HCT116 (cell line): ENCODE measurements around the gene MAPK6. TPM values are rescaled to one million over a fixed set of nuclear protein-coding genes. Genes with fewer than 3 reads are reported as not detected.
"Not testable (repeated sequence)": the region's sequence is repeated elsewhere in the genome, so short reads cannot be mapped to it uniquely, and the experiment has no call there.

Experiments
- ATAC-seq: fragments of 200-7000 bp; cut with Tn5 transposase; 2 replicates; pipeline ENCODE4 v1.9.1; 2020; ENCODE audit warnings: mild to moderate bottlenecking, moderate library complexity
- BruUV-seq: library from RNA; stranded (reverse); fragments of 400-500 nt; replicated peaks from 2 replicates; lab custom pipeline; 2021; lab: Mats Ljungman, UMichigan
- CTCF ChIA-PET: fragments of 300-600 bp; sonication (Branson Sonifier 250); formaldehyde crosslinking; loops from one replicate; lab custom pipeline; 2021; ENCODE audit warnings: antibody characterized with exemption; lab: Charles Lee
- POLR2A ChIA-PET: fragments of 300-600, 350-600 bp; sonication (Branson Sonifier 250); formaldehyde crosslinking; loops from one replicate; lab custom pipeline; 2021; ENCODE audit warnings: antibody characterized with exemption; lab: Charles Lee
- RAD21 ChIA-PET, 2 experiments: fragments of 300-600 bp; sonication (Branson Sonifier 250); formaldehyde crosslinking; loops; one replicate each; lab custom pipeline; 2023; ENCODE audit warnings: low total read pairs in 2 of 2; ENCODE audit not compliant: uncharacterized antibody in 2 of 2, unreplicated experiment in 2 of 2, low non-redundant PET in 1 of 2; lab: Charles Lee
- DNase-seq: peaks from one replicate; pipeline ENCODE4 v3.0.0-alpha.2; 2010; ENCODE audit warnings: low read depth, low spot score
- H2AFZ ChIP-seq: fragments of 200-600 bp; shearing (Covaris generic), sonication (generic); 2 replicates; pipeline ENCODE4 v1.6.1; 2017; ENCODE audit warnings: low read depth, mixed run types, mixed read lengths, antibody characterized with exemption, low read length; ENCODE audit not compliant: poor library complexity, severe bottlenecking
- H3K27ac ChIP-seq: 2 replicates; pipeline ENCODE4 v1.5.1; 2012; ENCODE audit warnings: low read depth, low read length
- H3K27me3 ChIP-seq: fragments of 200-600 bp; sonication (generic); 2 replicates; pipeline ENCODE4 v1.6.1; 2016; ENCODE audit warnings: mixed run types, low read length, mixed read lengths; ENCODE audit not compliant: insufficient read depth
- H3K36me3 ChIP-seq, 2 experiments: fragments of 200-500 bp in 1 of 2; fragments of 200-600 bp in 1 of 2; sonication (Bioruptor generic) in 1 of 2; sonication (generic) in 1 of 2; 2 replicates each; pipeline versions ENCODE4 v1.5.1 to v1.6.1; 2014 to 2016; ENCODE audit warnings: low read length in 2 of 2, inconsistent platforms in 1 of 2, mixed read lengths in 1 of 2, mixed run types in 1 of 2; ENCODE audit not compliant: insufficient read depth in 2 of 2, control insufficient read depth in 1 of 2
- H3K4me1 ChIP-seq, 2 experiments: fragments of 200-600 bp in 1 of 2; sonication (generic) in 1 of 2; 2 replicates each; pipeline versions ENCODE4 v1.5.1 to v1.6.1; 2012 to 2017; ENCODE audit warnings: low read length in 2 of 2, inconsistent platforms in 1 of 2, mild to moderate bottlenecking in 1 of 2, mixed read lengths in 1 of 2, mixed run types in 1 of 2, moderate library complexity in 1 of 2; ENCODE audit not compliant: insufficient read depth in 2 of 2, control insufficient read depth in 1 of 2
- H3K4me2 ChIP-seq: fragments of 200-600 bp; sonication (generic); 2 replicates; pipeline ENCODE4 v1.6.1; 2017; ENCODE audit warnings: mixed run types, low read length, mixed read lengths
- H3K4me3 ChIP-seq, 2 experiments: fragments of 200-600 bp in 1 of 2; sonication (generic) in 1 of 2; replicated peaks in 1 of 2; 2 replicates each; pipeline ENCODE4 v1.5.1; 2011 to 2016; ENCODE audit warnings: low read length in 2 of 2, control low read depth in 1 of 2, low read depth in 1 of 2, mild to moderate bottlenecking in 1 of 2, mixed read lengths in 1 of 2, mixed run types in 1 of 2
- H3K79me2 ChIP-seq: fragments of 200-600 bp; sonication (generic); 2 replicates; pipeline ENCODE4 v1.6.1; 2017; ENCODE audit warnings: mild to moderate bottlenecking, mixed run types, low read length, moderate library complexity, mixed read lengths; ENCODE audit not compliant: insufficient read depth
- H3K9ac ChIP-seq: fragments of 200-600 bp; sonication (generic); 2 replicates; pipeline ENCODE4 v1.6.1; 2016; ENCODE audit warnings: low read length, mixed read lengths
- H3K9me2 ChIP-seq: fragments of 200-600 bp; sonication (generic), shearing (Covaris generic); 2 replicates; pipeline ENCODE4 v1.6.1; 2017; ENCODE audit warnings: mixed run types, mild to moderate bottlenecking, moderate library complexity; ENCODE audit not compliant: insufficient read depth
- H3K9me3 ChIP-seq, 2 experiments: fragments of 200-500 bp in 1 of 2; fragments of 200-600 bp in 1 of 2; sonication (Bioruptor generic) in 1 of 2; sonication (generic) in 1 of 2; 2 replicates each; pipeline ENCODE4 v1.6.1; 2014 to 2017; ENCODE audit warnings: low read length in 2 of 2, mixed read lengths in 2 of 2, inconsistent platforms in 1 of 2, low read depth in 1 of 2, mild to moderate bottlenecking in 1 of 2, mixed run types in 1 of 2, moderate library complexity in 1 of 2; ENCODE audit not compliant: control insufficient read depth in 1 of 2, insufficient read depth in 1 of 2
- H4K20me1 ChIP-seq: fragments of 200-600 bp; sonication (generic), shearing (Covaris generic); 2 replicates; pipeline ENCODE4 v1.6.1; 2017; ENCODE audit warnings: mixed run types, mild to moderate bottlenecking, moderate library complexity; ENCODE audit not compliant: insufficient read depth
- CBX3 ChIP-seq: IDR thresholded peaks from 2 replicates; pipeline ENCODE4 v1.6.1; 2012; ENCODE audit warnings: low read depth
- CEBPB ChIP-seq: IDR thresholded peaks from 2 replicates; pipeline ENCODE4 v1.6.1; 2012; ENCODE audit warnings: low read depth
- EZH2 ChIP-seq: fragments of 200-600 bp; sonication (generic); IDR thresholded peaks from 2 replicates; pipeline ENCODE4 v1.6.1; 2017; ENCODE audit warnings: antibody characterized with exemption, mixed run types
- MAX ChIP-seq: IDR thresholded peaks from 2 replicates; pipeline ENCODE4 v1.6.1; 2012
- SIN3A ChIP-seq: IDR thresholded peaks from 2 replicates; pipeline ENCODE4 v1.6.1; 2012; ENCODE audit warnings: low read depth
- SP1 ChIP-seq: IDR thresholded peaks from 2 replicates; pipeline ENCODE4 v1.6.1; 2012; ENCODE audit warnings: low read depth
- TCF7L2 ChIP-seq: IDR thresholded peaks from 2 replicates; pipeline ENCODE4 v1.7.0; 2011; ENCODE audit warnings: borderline replicate concordance, inconsistent platforms; ENCODE audit not compliant: insufficient read depth, insufficient read length; ENCODE audit errors: extremely low read depth
- YY1 ChIP-seq: IDR thresholded peaks from 2 replicates; pipeline ENCODE4 v1.6.1; 2011; ENCODE audit warnings: low read length, low read depth, moderate library complexity, mild to moderate bottlenecking; ENCODE audit not compliant: insufficient replicate concordance; ENCODE audit errors: extremely low read depth
- ZFX ChIP-seq: fragments of 450-650 bp; IDR thresholded peaks from 2 replicates; pipeline ENCODE4 v1.6.1; 2017
- intact Hi-C: fragments of 100-400 bp; cut with micrococcal nuclease; formaldehyde crosslinking; loops from 2 replicates; pipeline ENCODE4 v1.10.0; 2022
- total RNA-seq: library from RNA; stranded (reverse); gene quantifications from one replicate; pipeline ENCODE4 v1.2.1, GENCODE V29; 2021; ENCODE audit not compliant: unreplicated experiment
- TF ChIP-seq, protein P1 (sequence below): IDR thresholded peaks from 2 replicates; pipeline ENCODE4 v1.6.1; 2012; ENCODE audit warnings: low read depth
- TF ChIP-seq, protein P2 (sequence below): IDR thresholded peaks from 2 replicates; pipeline ENCODE4 v1.6.1; 2012

The MAPK6 gene
- total RNA-seq, 1 experiment from 2014 or later = 57.4 TPM

- TF ChIP-seq, protein P1, sequence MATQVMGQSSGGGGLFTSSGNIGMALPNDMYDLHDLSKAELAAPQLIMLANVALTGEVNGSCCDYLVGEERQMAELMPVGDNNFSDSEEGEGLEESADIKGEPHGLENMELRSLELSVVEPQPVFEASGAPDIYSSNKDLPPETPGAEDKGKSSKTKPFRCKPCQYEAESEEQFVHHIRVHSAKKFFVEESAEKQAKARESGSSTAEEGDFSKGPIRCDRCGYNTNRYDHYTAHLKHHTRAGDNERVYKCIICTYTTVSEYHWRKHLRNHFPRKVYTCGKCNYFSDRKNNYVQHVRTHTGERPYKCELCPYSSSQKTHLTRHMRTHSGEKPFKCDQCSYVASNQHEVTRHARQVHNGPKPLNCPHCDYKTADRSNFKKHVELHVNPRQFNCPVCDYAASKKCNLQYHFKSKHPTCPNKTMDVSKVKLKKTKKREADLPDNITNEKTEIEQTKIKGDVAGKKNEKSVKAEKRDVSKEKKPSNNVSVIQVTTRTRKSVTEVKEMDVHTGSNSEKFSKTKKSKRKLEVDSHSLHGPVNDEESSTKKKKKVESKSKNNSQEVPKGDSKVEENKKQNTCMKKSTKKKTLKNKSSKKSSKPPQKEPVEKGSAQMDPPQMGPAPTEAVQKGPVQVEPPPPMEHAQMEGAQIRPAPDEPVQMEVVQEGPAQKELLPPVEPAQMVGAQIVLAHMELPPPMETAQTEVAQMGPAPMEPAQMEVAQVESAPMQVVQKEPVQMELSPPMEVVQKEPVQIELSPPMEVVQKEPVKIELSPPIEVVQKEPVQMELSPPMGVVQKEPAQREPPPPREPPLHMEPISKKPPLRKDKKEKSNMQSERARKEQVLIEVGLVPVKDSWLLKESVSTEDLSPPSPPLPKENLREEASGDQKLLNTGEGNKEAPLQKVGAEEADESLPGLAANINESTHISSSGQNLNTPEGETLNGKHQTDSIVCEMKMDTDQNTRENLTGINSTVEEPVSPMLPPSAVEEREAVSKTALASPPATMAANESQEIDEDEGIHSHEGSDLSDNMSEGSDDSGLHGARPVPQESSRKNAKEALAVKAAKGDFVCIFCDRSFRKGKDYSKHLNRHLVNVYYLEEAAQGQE = no peak
- TF ChIP-seq EZH2 (no peak), TCF7L2 (no peak)
Measured at GRCh38 chr15:52002351-52002750, 16.7 kb upstream of the MAPK6 start (continued).

DNA sequence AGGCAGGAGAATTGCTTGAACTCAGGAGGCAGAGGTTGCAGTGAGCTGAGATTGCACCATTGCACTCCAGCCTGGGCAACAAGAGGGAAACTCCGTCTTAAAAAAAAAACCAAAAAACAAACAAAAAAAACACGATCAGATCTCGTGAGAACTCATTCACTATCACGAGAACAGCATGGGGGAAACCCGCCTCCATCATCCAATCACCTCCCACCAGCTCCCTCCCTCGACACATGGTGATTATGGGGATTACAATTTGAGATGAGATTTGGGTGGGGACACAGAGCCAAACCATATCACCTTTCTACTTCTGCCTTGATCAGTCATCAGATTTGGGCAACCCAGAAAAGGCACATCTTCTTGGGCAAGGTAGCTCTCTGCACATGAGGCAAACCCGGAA, 15.9 kb upstream of the MAPK6 start:
- ATAC-seq, BruUV-seq, H2AFZ ChIP-seq, H3K27me3 ChIP-seq, H3K4me2 ChIP-seq, RAD21 ChIA-PET, H3K27ac ChIP-seq, H3K36me3 ChIP-seq, H4K20me1 ChIP-seq, intact Hi-C loops, H3K79me2 ChIP-seq, H3K9me2 ChIP-seq, DNase-seq, H3K9ac ChIP-seq, POLR2A ChIA-PET, H3K4me3 ChIP-seq, H3K9me3 ChIP-seq, CTCF ChIA-PET, H3K4me1 ChIP-seq: not testable (repeated sequence)

DNA sequence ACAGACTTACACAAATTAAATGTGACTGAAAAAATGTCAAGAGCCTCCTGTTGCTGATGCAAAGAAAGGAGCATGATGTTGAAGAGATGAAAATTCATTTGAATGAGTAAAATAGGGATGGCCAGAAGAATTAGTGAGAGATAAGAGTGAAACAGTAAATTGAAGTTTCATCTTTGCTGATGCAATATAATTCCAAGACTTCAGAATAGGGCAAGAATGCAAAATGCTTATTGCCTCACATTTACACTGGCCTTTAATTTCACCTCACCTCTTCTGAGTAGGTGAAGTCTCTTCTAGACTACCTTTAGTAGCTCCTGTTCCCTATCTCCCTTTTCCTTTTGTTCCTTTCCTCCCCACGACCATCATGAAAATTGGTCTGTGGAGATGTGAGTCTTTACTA, 15.3 kb upstream of the MAPK6 start:
- POLR2A ChIA-PET = no interaction called here
- H3K9me2 ChIP-seq = no peaks in the 10 kb centered on the region
- no peak overlapping the region for H3K4me3 ChIP-seq
- H3K79me2 ChIP-seq = no peaks in the 10 kb centered on the region
- no peaks in the 10 kb centered on the region for H4K20me1 ChIP-seq
- BruUV-seq = no TSS peak
- no peak for ATAC-seq
- no peak overlapping the region for H3K9ac ChIP-seq
- H3K9me3 ChIP-seq = no peaks in the 10 kb centered on the region
- H3K4me2 ChIP-seq = no peak overlapping the region
- H3K27me3 ChIP-seq = no peaks in the 10 kb centered on the region
- peaks cover 0 to 4% of the 10 kb centered on the region in 2 experiments; a peak in 1 of 4 replicates for H3K4me1 ChIP-seq
- CTCF ChIA-PET = no interaction called here
- no peak overlapping the region for H3K27ac ChIP-seq
- RAD21 ChIA-PET = no interaction called here
- no peaks in the 10 kb centered on the region for H3K36me3 ChIP-seq
- DNase-seq = no peak
- H2AFZ ChIP-seq = no peak overlapping the region
- intact Hi-C loops = no loop called here
- TF ChIP-seq EZH2 (no peak), CBX3 (no peak), SP1 (no peak), SIN3A (no peak), CEBPB (no peak), ZFX (no peak), YY1 (no peak), MAX (no peak)
- TF ChIP-seq, protein P1 = no peak
- TF ChIP-seq, protein P2, sequence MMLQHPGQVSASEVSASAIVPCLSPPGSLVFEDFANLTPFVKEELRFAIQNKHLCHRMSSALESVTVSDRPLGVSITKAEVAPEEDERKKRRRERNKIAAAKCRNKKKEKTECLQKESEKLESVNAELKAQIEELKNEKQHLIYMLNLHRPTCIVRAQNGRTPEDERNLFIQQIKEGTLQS = no peak
